Endothelial cell of umbilical vein (primary cell): Measurements from ENCODE around the gene NFATC1. TPM values are rescaled to one million over a fixed set of nuclear protein-coding genes. Genes with fewer than 3 reads are reported as not detected.

Experiments
- BruUV-seq: library from RNA; stranded (reverse); fragments of 400-500 nt; replicated peaks from 2 replicates; lab custom pipeline; 2021; lab: Mats Ljungman, UMichigan
- CTCF ChIA-PET: fragments of 300-600, 350-600 bp; sonication (Branson Sonifier 250); formaldehyde crosslinking; loops from one replicate; lab custom pipeline; 2021; ENCODE audit warnings: antibody characterized with exemption, inconsistent platforms; lab: Charles Lee
- POLR2A ChIA-PET: fragments of 300-600, 350-600 bp; sonication (Branson Sonifier 250); formaldehyde crosslinking; loops from one replicate; lab custom pipeline; 2021; ENCODE audit warnings: antibody characterized with exemption, inconsistent platforms; lab: Charles Lee
- DNase-seq: peaks from one replicate; pipeline ENCODE4 v3.0.0-alpha.2; 2011; ENCODE audit warnings: low read depth, low spot score
- FAIRE-seq: peaks from 2 replicates; lab custom pipeline; 2011; peaks lifted over from hg19 to GRCh38; lab: Jason Lieb, UNC
- H2AFZ ChIP-seq: 2 replicates; pipeline ENCODE4 v1.6.0; 2012; ENCODE audit warnings: low read depth, low read length, control low read depth, inconsistent platforms
- H3K27ac ChIP-seq: 2 replicates; pipeline ENCODE4 v1.5.1; 2011; ENCODE audit warnings: low read depth, mild to moderate bottlenecking, control low read depth, low read length, moderate library complexity; ENCODE audit not compliant: insufficient read depth
- H3K27me3 ChIP-seq, 2 experiments: 2 replicates each; pipeline versions ENCODE4 v1.6.0 to v1.6.1; 2011; ENCODE audit warnings: low read length in 2 of 2, mixed read lengths in 1 of 2; ENCODE audit not compliant: control insufficient read depth in 2 of 2, insufficient read depth in 2 of 2
- H3K36me3 ChIP-seq, 2 experiments: 2 replicates in 1 of 2; 3 replicates in 1 of 2; pipeline ENCODE4 v1.5.1; 2011; ENCODE audit warnings: low read length in 2 of 2, mild to moderate bottlenecking in 1 of 2, moderate library complexity in 1 of 2; ENCODE audit not compliant: control insufficient read depth in 2 of 2, insufficient read depth in 2 of 2; ENCODE audit errors: extremely low read depth in 1 of 2
- H3K4me1 ChIP-seq: 3 replicates; pipeline ENCODE4 v1.5.1; 2011; ENCODE audit warnings: mild to moderate bottlenecking, low read length; ENCODE audit not compliant: control insufficient read depth, insufficient read depth; ENCODE audit errors: extremely low read depth
- H3K4me2 ChIP-seq: 2 replicates; pipeline ENCODE4 v1.6.1; 2011; ENCODE audit warnings: low read length, control low read depth, mixed read lengths; ENCODE audit not compliant: insufficient read depth
- H3K4me3 ChIP-seq, 3 experiments: fragments of 200-600 bp in 1 of 3; sonication (generic), shearing (Covaris generic) in 1 of 3; replicated peaks in 1 of 3; 2 replicates each; pipeline ENCODE4 v1.5.1; 2011 to 2016; ENCODE audit warnings: control low read depth in 3 of 3, low read length in 3 of 3, mild to moderate bottlenecking in 2 of 3, inconsistent platforms in 1 of 3, low read depth in 1 of 3, moderate library complexity in 1 of 3; ENCODE audit not compliant: insufficient read depth in 1 of 3
- H3K79me2 ChIP-seq: 2 replicates; pipeline ENCODE4 v1.6.0; 2012; ENCODE audit warnings: low read length, inconsistent platforms; ENCODE audit not compliant: control insufficient read depth, insufficient read depth
- H3K9ac ChIP-seq: replicated peaks from 2 replicates; pipeline ENCODE3; 2011; ENCODE audit warnings: low read length, control low read depth; ENCODE audit not compliant: insufficient read depth; ENCODE audit errors: extremely low read depth
- H3K9me1 ChIP-seq: replicated peaks from 3 replicates; pipeline ENCODE4 v1.6.0; 2011; ENCODE audit warnings: mild to moderate bottlenecking, low read length; ENCODE audit not compliant: control insufficient read depth, insufficient read depth; ENCODE audit errors: extremely low read depth
- H3K9me3 ChIP-seq: replicated peaks from 2 replicates; pipeline ENCODE4 v1.5.1; 2012; ENCODE audit warnings: low read length, inconsistent platforms; ENCODE audit not compliant: control insufficient read depth, insufficient read depth
- H4K20me1 ChIP-seq: replicated peaks from 2 replicates; pipeline ENCODE3; 2011; ENCODE audit warnings: mild to moderate bottlenecking, low read length; ENCODE audit not compliant: control insufficient read depth, insufficient read depth; ENCODE audit errors: extremely low read depth
- EZH2 ChIP-seq: IDR thresholded peaks from 2 replicates; pipeline ENCODE4 v1.6.1; 2012; ENCODE audit warnings: borderline replicate concordance, low read depth, mild to moderate bottlenecking, moderate library complexity, low read length, inconsistent platforms; ENCODE audit not compliant: severe bottlenecking
- FOS ChIP-seq: IDR thresholded peaks from 2 replicates; pipeline ENCODE4 v1.6.1; 2011; ENCODE audit warnings: mild to moderate bottlenecking, low read length, moderate library complexity, borderline replicate concordance; ENCODE audit not compliant: insufficient read depth
- GATA2 ChIP-seq: IDR thresholded peaks from 2 replicates; pipeline ENCODE4 v1.7.0; 2011; ENCODE audit warnings: low read depth, mild to moderate bottlenecking, moderate library complexity, mixed read lengths, low read length; ENCODE audit not compliant: insufficient read length, insufficient read depth
- JUN ChIP-seq: IDR thresholded peaks from 2 replicates; pipeline ENCODE4 v1.6.1; 2011; ENCODE audit warnings: borderline replicate concordance, low read depth; ENCODE audit not compliant: insufficient read length, insufficient read depth
- MYC ChIP-seq: IDR thresholded peaks from one replicate; pipeline ENCODE4 v1.6.1; 2011; ENCODE audit warnings: mild to moderate bottlenecking, low read depth, low read length
- POLR2A ChIP-seq: IDR thresholded peaks from 2 replicates; pipeline ENCODE4 v1.6.1; 2012; ENCODE audit warnings: low read depth, mild to moderate bottlenecking, control low read depth, low read length
- POLR2AphosphoS5 ChIP-seq: IDR thresholded peaks from 2 replicates; pipeline ENCODE4 v1.6.1; 2012; ENCODE audit warnings: low read depth, mild to moderate bottlenecking, control low read depth, low read length, moderate library complexity; ENCODE audit not compliant: insufficient read depth
- dilution Hi-C: fragments of 300-500 bp; cut with MboI; formaldehyde crosslinking; loops from one replicate; pipeline ENCODE4 v1.15.0; 2019; ENCODE audit warnings: low sequenced_read_pairs; ENCODE audit not compliant: extremely low pct_ligation_motif_present
- intact Hi-C: fragments of 100-400 bp; cut with micrococcal nuclease; formaldehyde crosslinking; loops from one replicate; pipeline ENCODE4 v1.10.0; 2022
- polyA plus RNA-seq, 4 experiments: library from polyadenylated mRNA; depleted of rRNA in 3 of 4; stranded (reverse) in 3 of 4; unstranded in 1 of 4; fragments of >200 nt; gene quantifications; 2 replicates each; pipeline versions ENCODE4 v1.2.1 to v1.2.3, GENCODE V29; 2011 to 2012; ENCODE audit warnings: missing spikeins in 1 of 4
- total RNA-seq: library from RNA; stranded (reverse); gene quantifications from 2 replicates; pipeline ENCODE4 v1.2.3, GENCODE V29; 2021
- TF ChIP-seq, protein P1 (sequence below), 2 donors: IDR thresholded peaks; 1 replicate in 1 of 2; 2 replicates in 1 of 2; pipeline ENCODE4 v1.5.1; 2011; ENCODE audit warnings: low read length in 2 of 2, mild to moderate bottlenecking in 2 of 2, moderate library complexity in 2 of 2, control low read depth in 1 of 2, inconsistent platforms in 1 of 2, low read depth in 1 of 2; ENCODE audit not compliant: insufficient read depth in 1 of 2; ENCODE audit errors: extremely low read depth in 1 of 2
- TF ChIP-seq, protein P2 (sequence below): IDR thresholded peaks from 2 replicates; pipeline ENCODE4 v1.6.1; 2011; ENCODE audit not compliant: insufficient read depth, insufficient read length

NFATC1 gene
- total and polyA plus RNA-seq, 2 donors (not counting 3 experiments of a cell fraction or from before 2014, with no cell fraction given) = 11.1 to 30.0 TPM

GRCh38 chr18:79545255-79545654, 149.5 kb downstream of the NFATC1 start:
- no peak for FAIRE-seq
- CTCF ChIA-PET = no interaction called here
- BruUV-seq = no TSS peak
- H3K4me3 ChIP-seq = no peak overlapping the region
- no peaks in the 10 kb centered on the region for H4K20me1 ChIP-seq
- H3K4me2 ChIP-seq = no peak overlapping the region
- no peaks in the 10 kb centered on the region for H3K4me1 ChIP-seq
- H3K36me3 ChIP-seq = no peaks in the 10 kb centered on the region
- H3K9me3 ChIP-seq = no peaks in the 10 kb centered on the region
- intact Hi-C loops = no loop called here
- no peak overlapping the region for H3K9ac ChIP-seq
- TF ChIP-seq MYC = no peak
- TF ChIP-seq, protein P1, sequence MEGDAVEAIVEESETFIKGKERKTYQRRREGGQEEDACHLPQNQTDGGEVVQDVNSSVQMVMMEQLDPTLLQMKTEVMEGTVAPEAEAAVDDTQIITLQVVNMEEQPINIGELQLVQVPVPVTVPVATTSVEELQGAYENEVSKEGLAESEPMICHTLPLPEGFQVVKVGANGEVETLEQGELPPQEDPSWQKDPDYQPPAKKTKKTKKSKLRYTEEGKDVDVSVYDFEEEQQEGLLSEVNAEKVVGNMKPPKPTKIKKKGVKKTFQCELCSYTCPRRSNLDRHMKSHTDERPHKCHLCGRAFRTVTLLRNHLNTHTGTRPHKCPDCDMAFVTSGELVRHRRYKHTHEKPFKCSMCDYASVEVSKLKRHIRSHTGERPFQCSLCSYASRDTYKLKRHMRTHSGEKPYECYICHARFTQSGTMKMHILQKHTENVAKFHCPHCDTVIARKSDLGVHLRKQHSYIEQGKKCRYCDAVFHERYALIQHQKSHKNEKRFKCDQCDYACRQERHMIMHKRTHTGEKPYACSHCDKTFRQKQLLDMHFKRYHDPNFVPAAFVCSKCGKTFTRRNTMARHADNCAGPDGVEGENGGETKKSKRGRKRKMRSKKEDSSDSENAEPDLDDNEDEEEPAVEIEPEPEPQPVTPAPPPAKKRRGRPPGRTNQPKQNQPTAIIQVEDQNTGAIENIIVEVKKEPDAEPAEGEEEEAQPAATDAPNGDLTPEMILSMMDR (IDR thresholded peaks at IDR 0.05; ENCODE audit: extremely low read depth in 1 of 2, insufficient read depth in 1 of 2, low read depth in 1 of 2, low read length in 2 of 2) = no peak
- TF ChIP-seq JUN = no peak
- TF ChIP-seq, protein P2, sequence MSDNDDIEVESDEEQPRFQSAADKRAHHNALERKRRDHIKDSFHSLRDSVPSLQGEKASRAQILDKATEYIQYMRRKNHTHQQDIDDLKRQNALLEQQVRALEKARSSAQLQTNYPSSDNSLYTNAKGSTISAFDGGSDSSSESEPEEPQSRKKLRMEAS = no peak
- TF ChIP-seq POLR2A = no peak
- no peak for TF ChIP-seq FOS
- no peak for TF ChIP-seq POLR2AphosphoS5
- TF ChIP-seq EZH2 = no peak
- TF ChIP-seq GATA2 = no peak
- DNase-seq = no peak
- no peaks in the 10 kb centered on the region for H3K79me2 ChIP-seq
- no peaks in the 10 kb centered on the region for H3K9me1 ChIP-seq
- H2AFZ ChIP-seq = no peak overlapping the region
- dilution Hi-C loops = no loop called here
- no peaks in the 10 kb centered on the region for H3K27me3 ChIP-seq
- POLR2A ChIA-PET = no interaction called here
- H3K27ac ChIP-seq = no peak overlapping the region
